Neutrophil (primary cell): ENCODE results near the gene EHBP1.

Experiments used
- H3K27ac ChIP-seq: fragments of 200-600 bp; sonication (generic); 2 replicates; pipeline ENCODE4 v1.5.1; 2016; ENCODE audit warnings: mild to moderate bottlenecking, moderate library complexity
- H3K27me3 ChIP-seq: fragments of 200-600 bp; sonication (generic); 2 replicates; pipeline ENCODE4 v1.6.0; 2016; ENCODE audit warnings: mild to moderate bottlenecking
- H3K36me3 ChIP-seq: fragments of 200-600 bp; sonication (generic); 2 replicates; pipeline ENCODE4 v1.5.1; 2017
- H3K4me1 ChIP-seq, 2 experiments: fragments of 200-600 bp in 1 of 2; sonication (generic) in 1 of 2; 1 replicate in 1 of 2; 2 replicates in 1 of 2; pipeline versions ENCODE4 v1.5.1 to v1.6.1; 2013 to 2016; ENCODE audit warnings: low read depth in 1 of 2, low read length in 1 of 2, mild to moderate bottlenecking in 1 of 2, moderate library complexity in 1 of 2; ENCODE audit not compliant: control insufficient read depth in 1 of 2, insufficient read depth in 1 of 2
- H3K4me3 ChIP-seq, 2 experiments: fragments of 200-600 bp in 1 of 2; sonication (generic) in 1 of 2; 1 replicate in 1 of 2; 2 replicates in 1 of 2; pipeline ENCODE4 v1.5.1; 2013 to 2016; ENCODE audit warnings: low read depth in 1 of 2, low read length in 1 of 2, mild to moderate bottlenecking in 1 of 2, moderate library complexity in 1 of 2
- H3K9me3 ChIP-seq: fragments of 200-600 bp; sonication (generic); 2 replicates; pipeline ENCODE4 v1.5.1; 2016
- CTCF ChIP-seq: fragments of 200-600 bp; sonication (generic); IDR thresholded peaks from 2 replicates; pipeline ENCODE4 v1.5.1; 2016; ENCODE audit warnings: antibody characterized with exemption

The EHBP1 gene

GRCh38 chr2:62808554-62808953 lies 103.0 kb downstream of the EHBP1 start:
- no peak for TF ChIP-seq CTCF
- Histone ChIP-seq H3K27me3 (no peaks in the 10 kb centered on the region), H3K27ac (no peak overlapping the region), H3K36me3 (no peaks in the 10 kb centered on the region), H3K9me3 (no peaks in the 10 kb centered on the region), H3K4me3 (no peak overlapping the region), H3K4me1 (no peaks in the 10 kb centered on the region)

GRCh38 chr2:62811086-62811485 lies 105.6 kb downstream of the EHBP1 start:
- H3K4me3 ChIP-seq = no peak overlapping the region
- H3K27ac ChIP-seq = no peak overlapping the region
- no peaks in the 10 kb centered on the region for H3K4me1 ChIP-seq
- H3K9me3 ChIP-seq = no peaks in the 10 kb centered on the region
- H3K27me3 ChIP-seq = no peaks in the 10 kb centered on the region
- TF ChIP-seq CTCF = no peak
- no peaks in the 10 kb centered on the region for H3K36me3 ChIP-seq

GRCh38 chr2:62811972-62812371 lies 106.5 kb downstream of the EHBP1 start:
- H3K9me3 ChIP-seq = no peaks in the 10 kb centered on the region
- H3K27me3 ChIP-seq = no peaks in the 10 kb centered on the region
- no peak overlapping the region for H3K4me3 ChIP-seq
- no peaks in the 10 kb centered on the region for H3K36me3 ChIP-seq
- H3K4me1 ChIP-seq = no peaks in the 10 kb centered on the region
- TF ChIP-seq CTCF = no peak
- H3K27ac ChIP-seq = no peak overlapping the region

- Histone ChIP-seq H3K27me3 (no peaks in the 10 kb centered on the region), H3K36me3 (no peaks in the 10 kb centered on the region), H3K4me1 (no peaks in the 10 kb centered on the region), H3K4me3 (no peak overlapping the region), H3K9me3 (no peaks in the 10 kb centered on the region), H3K27ac (no peak overlapping the region)
- TF ChIP-seq CTCF = no peak
Measured at GRCh38 chr2:62812921-62813825, 107.7 kb downstream of the EHBP1 start.

- Histone ChIP-seq H3K9me3 (no peaks in the 10 kb centered on the region), H3K27ac (no peak overlapping the region), H3K36me3 (no peaks in the 10 kb centered on the region), H3K4me3 (no peak overlapping the region), H3K27me3 (no peaks in the 10 kb centered on the region), H3K4me1 (no peaks in the 10 kb centered on the region)
- no peak for TF ChIP-seq CTCF
Measured at GRCh38 chr2:62814123-62814522, 108.6 kb downstream of the EHBP1 start.
